B cell (primary cell): ENCODE data around the gene CDC14A.

Experiments
- CTCF ChIP-seq: fragments of 200-600 bp; IDR thresholded peaks from one replicate; pipeline ENCODE4 v1.8.0; 2022; ENCODE audit warnings: antibody characterized with exemption, mild to moderate bottlenecking
- EZH2 ChIP-seq: IDR thresholded peaks from 2 replicates; pipeline ENCODE4 v1.6.1; 2012; ENCODE audit warnings: borderline replicate concordance, low read depth, mild to moderate bottlenecking, moderate library complexity, low read length; ENCODE audit not compliant: insufficient read depth, poor library complexity, severe bottlenecking

GRCh38 chr1:100524355-100524754, 172.0 kb downstream of the CDC14A start:
- no peak for TF ChIP-seq EZH2
- TF ChIP-seq CTCF: no peak
